ENCODE measurements around the gene CC2D1A. TPM values are rescaled to one million over a fixed set of nuclear protein-coding genes. Genes with fewer than 3 reads are reported as not detected.

The CC2D1A gene
- total RNA-seq, result 5.4 and 7.2 TPM in 2 replicates

DNA sequence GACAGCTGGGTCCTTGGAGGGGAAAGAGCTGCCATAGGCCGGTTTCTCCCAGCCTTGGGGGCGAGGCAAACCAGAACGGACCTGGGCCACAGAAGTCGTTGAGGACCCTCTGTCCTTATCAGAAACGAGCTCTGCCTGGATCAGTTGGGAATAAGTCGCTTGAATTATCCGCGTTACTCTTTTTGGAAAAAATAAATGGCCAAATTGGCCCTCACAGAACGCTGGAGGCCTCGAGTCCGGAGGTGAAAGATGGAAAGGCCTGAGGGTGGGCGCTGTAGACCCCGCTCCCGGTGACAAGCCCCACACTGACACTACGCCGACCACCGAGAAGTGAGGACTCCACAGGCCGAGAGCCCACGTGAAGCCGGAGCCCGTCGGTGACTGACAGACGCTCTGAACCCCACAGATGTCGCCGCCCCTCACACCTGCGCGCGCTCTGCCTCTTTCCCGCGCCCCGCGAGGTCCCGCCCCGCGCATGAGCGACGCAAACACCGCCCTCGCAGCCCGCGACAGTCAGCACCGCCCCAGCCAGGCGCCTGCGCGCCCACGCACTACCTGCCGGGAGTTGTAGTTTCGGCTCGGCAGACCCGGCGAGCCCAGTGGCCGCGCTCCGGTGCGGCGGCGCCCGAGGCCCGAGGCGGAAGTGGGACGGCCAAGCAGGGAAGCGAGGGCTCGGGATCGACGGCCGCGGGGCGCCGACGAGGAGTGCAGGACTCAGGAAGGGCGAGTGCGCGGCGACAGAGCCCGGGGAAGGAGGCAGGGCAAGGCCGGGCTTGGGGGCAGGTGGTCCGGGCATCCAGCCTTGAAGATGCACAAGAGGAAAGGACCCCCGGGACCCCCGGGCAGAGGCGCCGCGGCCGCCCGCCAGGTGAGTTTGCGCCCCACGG lies at the start of gene CC2D1A, which contains the start of gene BRME1:
Gene CC2D1A, plus strand, starts transcription at position 568 of the 887 bp plus-strand sequence. Its CDS starts 241 bp downstream, at position 809.
Gene BRME1, minus strand, starts transcription at position 484 of the 887 bp plus-strand sequence. CDS start 1,225 bp downstream, outside the sequence.

DNA sequence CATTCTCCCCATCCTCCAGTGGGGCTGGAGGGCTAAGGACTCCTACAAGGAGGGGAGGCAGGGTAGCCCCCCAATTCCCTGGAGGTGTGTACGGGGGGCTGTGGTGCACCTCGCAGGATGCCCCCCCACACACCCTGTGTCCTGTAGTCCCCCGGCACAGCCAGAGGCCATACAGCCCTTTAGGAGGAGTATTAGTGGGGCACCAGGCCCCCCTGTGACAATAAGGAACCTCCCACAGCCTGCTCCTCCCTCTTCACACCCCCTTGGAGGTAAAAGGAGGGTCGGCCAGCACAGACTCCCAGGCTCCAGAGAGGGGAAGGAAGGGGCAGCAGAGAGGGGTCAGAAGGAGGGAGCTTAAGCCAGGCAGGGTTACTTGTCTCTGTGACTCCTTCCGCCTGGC lies 29.2 kb upstream of the CC2D1A start, which contains the start of gene NANOS3:
Gene NANOS3, plus strand, starts transcription at position 301 of the 400 bp plus-strand sequence. CDS start 115 bp downstream, outside the sequence.

DNA sequence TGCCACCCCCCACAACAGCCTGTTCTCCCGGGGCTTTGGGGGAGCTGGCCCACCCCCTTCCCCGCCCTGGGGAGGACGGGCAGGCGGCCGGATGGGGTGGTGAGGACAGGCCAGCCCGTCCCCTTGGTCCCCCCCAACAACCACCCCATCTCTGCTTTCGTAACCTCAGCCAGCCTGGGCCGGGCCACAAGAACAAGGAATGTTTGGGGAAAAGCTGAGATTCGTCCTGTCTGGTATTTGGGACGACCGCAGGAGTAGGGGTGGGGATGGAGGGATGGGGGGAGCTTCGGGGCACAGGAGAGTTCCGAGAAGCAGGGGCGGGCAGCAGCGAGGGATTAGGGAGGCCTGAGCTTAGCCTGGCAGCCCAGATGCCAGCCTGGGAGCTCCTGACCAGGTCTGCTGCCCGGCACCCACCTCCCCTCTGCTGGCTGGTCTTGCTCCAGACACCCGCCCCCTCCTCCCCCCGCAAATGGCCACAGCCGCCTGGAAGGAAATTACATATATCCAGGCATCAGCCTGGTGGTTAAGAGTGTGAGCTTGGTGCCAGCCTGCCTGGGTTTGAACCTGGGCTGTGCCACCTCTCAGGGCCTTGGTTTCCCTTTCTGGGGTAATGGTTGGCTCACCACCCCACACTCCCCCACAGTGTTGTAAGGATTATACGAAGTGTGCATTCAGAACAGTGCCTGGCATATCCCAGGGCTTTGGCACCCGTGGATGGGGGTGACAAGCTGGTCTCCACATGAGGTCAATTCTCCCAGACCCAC lies 32.5 kb downstream of the CC2D1A start, which contains the start of gene PODNL1:
Gene PODNL1, minus strand, starts transcription at position 117 of the 764 bp plus-strand sequence. CDS start 236 bp downstream, outside the sequence.

DNA sequence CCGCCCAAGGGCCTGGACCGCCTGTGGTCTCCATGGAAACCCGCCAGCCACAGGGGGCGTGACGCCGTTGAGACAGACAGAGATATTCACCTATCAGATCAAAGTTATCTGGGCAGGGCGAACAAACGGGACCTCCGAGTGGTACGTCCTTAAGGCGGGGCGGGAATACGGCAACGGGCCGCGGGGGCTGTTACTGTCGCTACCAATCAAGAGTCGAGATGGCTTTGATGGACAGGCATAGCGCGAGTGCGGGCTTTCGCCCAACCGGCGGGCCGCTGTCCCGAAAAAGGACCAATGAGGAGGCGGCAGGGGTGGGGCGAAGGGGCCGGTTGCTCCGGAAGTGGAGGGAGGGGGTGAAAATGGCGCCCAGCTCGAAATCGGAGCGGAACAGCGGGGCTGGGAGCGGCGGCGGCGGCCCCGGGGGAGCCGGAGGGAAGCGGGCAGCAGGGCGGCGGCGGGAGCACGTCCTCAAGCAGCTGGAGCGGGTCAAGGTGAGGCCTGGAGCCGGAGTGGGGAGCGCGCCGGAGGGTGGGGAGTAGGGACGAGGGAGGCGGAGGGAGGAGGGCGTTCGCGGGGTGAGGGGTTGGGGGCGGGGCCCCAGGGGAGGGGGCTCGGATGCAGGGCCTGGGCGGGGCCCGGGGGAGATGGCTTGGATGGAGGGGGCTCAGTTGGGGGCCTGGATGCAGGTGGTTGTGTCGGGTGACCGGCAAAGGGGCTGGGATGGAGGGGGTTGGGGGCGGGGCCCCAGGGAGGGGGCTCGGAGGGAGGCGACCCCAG lies 46.3 kb downstream of the CC2D1A start, which contains the start of gene DCAF15:
Gene DCAF15, plus strand, starts transcription at position 356 of the 777 bp plus-strand sequence. Its CDS starts 4 bp downstream, at position 360.

Other genes starting within 250 kb of the CC2D1A start
- 17.7 and 40.5 TPM in 2 replicates for gene MRI1, start 141.7 kb upstream of the CC2D1A start, total RNA-seq
- 60.2 and 62.2 TPM in 2 replicates for gene C19orf53, start 131.7 kb upstream of the CC2D1A start, total RNA-seq
- gene ZSWIM4, start 110.8 kb upstream of the CC2D1A start, total RNA-seq, result 9.8 and 16.5 TPM in 2 replicates
- gene NANOS3, start 29.1 kb upstream of the CC2D1A start, total RNA-seq, result not detected in 2 replicates
- gene BRME1, start 84 bp upstream of the CC2D1A start, total RNA-seq, result 0.54 and 0.66 TPM in 2 replicates
- 0.09 TPM in 2 replicates for gene PODNL1, start 32.2 kb downstream of the CC2D1A start, total RNA-seq
- 9.7 and 11.1 TPM in 2 replicates for gene DCAF15, start 46.3 kb downstream of the CC2D1A start, total RNA-seq
- gene RFX1, start 100.1 kb downstream of the CC2D1A start, total RNA-seq, result 2.8 and 3.4 TPM in 2 replicates
- gene RLN3, start 121.9 kb downstream of the CC2D1A start, total RNA-seq, result not detected in 2 replicates
- 5.9 and 8.5 TPM in 2 replicates for gene IL27RA, start 125.6 kb downstream of the CC2D1A start, total RNA-seq
- gene PALM3, start 155.9 kb downstream of the CC2D1A start, total RNA-seq, result under 0.01 and 0.18 TPM in 2 replicates
- gene MISP3, start 166.6 kb downstream of the CC2D1A start, total RNA-seq, result 0.09 TPM in 2 replicates
- gene C19orf67, start 179.6 kb downstream of the CC2D1A start, total RNA-seq, result not detected in 2 replicates
- 17.1 and 24.1 TPM in 2 replicates for gene SAMD1, start 184.6 kb downstream of the CC2D1A start, total RNA-seq
- 35.7 and 45.3 TPM in 2 replicates for gene PRKACA, start 211.6 kb downstream of the CC2D1A start, total RNA-seq
- gene ASF1B, start 230.4 kb downstream of the CC2D1A start, total RNA-seq, result 6.2 and 16.7 TPM in 2 replicates